Measurements from ENCODE around the gene GAS2.

DNA sequence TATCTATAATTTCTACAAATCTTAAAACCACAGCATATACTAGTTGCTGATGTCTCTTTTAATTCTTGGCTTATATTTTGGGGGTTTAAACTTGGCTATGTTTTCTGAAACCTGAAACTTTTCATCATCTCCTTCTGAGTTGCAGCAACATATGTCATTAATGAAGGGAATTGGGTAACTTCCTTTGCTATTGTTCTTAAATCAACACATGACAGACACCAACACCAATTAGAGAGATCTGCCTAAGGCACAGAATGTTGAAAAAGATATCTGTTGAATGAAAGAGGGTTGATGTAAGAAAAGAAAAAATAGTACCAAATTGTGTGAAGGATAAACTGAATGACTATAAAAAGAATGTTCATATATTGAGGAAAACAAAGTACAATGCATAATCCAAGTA lies 10.3 kb upstream of the GAS2 start:
- TF ChIP-seq, protein P1, sequence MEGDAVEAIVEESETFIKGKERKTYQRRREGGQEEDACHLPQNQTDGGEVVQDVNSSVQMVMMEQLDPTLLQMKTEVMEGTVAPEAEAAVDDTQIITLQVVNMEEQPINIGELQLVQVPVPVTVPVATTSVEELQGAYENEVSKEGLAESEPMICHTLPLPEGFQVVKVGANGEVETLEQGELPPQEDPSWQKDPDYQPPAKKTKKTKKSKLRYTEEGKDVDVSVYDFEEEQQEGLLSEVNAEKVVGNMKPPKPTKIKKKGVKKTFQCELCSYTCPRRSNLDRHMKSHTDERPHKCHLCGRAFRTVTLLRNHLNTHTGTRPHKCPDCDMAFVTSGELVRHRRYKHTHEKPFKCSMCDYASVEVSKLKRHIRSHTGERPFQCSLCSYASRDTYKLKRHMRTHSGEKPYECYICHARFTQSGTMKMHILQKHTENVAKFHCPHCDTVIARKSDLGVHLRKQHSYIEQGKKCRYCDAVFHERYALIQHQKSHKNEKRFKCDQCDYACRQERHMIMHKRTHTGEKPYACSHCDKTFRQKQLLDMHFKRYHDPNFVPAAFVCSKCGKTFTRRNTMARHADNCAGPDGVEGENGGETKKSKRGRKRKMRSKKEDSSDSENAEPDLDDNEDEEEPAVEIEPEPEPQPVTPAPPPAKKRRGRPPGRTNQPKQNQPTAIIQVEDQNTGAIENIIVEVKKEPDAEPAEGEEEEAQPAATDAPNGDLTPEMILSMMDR (IDR thresholded peaks at IDR 0.05; ENCODE audit: insufficient read depth, low read length, poor library complexity, severe bottlenecking): no peak
- no peak for TF ChIP-seq EZH2phosphoT487 (conservative IDR thresholded peaks at IDR 0.05; ENCODE audit: low read length)
